HG03565 (cell line): Measurements from ENCODE around the gene WDR20.
A peak's percentile ranks its signal among the peaks of the same experiment; 100 is the strongest.
"Not testable (repeated sequence)": the region's sequence is repeated elsewhere in the genome, so short reads cannot be mapped to it uniquely, and the experiment has no call there.

Experiments used
- ATAC-seq: cut with Tn5 transposase; IDR thresholded peaks from one replicate; pipeline ENCODE4 v1.9.1; 2021; ENCODE audit warnings: mild to moderate bottlenecking, moderate library complexity; ENCODE audit not compliant: unreplicated experiment

WDR20 gene, protein sequence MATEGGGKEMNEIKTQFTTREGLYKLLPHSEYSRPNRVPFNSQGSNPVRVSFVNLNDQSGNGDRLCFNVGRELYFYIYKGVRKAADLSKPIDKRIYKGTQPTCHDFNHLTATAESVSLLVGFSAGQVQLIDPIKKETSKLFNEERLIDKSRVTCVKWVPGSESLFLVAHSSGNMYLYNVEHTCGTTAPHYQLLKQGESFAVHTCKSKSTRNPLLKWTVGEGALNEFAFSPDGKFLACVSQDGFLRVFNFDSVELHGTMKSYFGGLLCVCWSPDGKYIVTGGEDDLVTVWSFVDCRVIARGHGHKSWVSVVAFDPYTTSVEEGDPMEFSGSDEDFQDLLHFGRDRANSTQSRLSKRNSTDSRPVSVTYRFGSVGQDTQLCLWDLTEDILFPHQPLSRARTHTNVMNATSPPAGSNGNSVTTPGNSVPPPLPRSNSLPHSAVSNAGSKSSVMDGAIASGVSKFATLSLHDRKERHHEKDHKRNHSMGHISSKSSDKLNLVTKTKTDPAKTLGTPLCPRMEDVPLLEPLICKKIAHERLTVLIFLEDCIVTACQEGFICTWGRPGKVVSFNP

DNA sequence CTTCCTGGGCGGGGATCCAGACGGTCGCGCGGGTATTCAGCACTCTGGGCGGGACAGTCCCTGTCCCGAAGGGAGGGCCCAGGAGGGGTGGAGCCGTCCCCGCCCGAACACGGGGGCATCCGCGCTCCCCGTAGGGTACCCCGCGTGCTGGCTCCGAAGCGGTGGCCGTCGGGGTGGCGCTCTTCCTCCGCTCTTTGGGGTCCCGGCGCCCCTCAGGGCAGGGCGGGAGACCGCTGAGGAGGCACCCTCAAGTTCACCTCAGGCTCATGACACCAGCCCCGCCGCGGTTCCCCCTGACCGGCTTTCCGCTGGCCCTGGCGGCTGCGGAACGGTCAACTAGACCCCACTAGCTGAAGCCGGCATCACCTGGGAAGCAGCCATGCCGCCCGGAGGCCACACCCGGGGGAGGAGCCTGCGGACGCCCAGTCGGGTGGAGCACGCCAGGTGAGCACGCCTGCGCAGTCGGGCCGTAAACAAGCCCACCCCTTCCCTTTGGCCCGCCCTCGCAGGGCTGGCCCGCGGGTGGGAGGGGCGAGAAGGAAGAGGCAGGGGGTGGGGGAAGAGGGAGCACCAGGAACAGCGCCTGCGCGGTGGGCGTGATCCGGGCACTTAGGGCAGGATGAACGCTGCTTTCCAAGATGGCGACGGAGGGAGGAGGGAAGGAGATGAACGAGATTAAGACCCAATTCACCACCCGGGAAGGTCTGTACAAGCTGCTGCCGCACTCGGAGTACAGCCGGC lies at the start of gene WDR20:
TSS of gene WDR20 (plus strand) at position 612 of the 741 bp plus-strand sequence. CDS start at position 639, 27 bp downstream.
- peak; percentile 88 for ATAC-seq

DNA sequence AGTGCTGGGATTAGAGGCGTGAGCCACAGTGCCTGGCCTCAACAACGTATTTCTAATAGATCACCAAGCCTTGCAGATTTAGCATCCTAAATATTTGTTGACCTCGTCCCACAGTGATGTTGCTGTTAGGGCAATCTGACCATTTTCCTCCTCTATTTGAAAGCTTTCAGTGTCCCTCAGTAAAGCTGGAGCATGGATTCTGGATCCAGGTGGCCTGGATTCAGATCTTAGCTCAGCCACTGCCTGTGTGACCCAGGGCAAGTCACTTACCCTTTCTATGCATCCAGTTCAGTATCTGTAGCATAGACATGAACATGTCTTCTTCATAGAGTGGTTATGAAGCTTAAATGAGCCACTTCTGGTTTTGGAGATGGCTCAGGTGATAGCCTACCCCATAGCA lies 49.0 kb upstream of the WDR20 start:
- ATAC-seq: no peak

DNA sequence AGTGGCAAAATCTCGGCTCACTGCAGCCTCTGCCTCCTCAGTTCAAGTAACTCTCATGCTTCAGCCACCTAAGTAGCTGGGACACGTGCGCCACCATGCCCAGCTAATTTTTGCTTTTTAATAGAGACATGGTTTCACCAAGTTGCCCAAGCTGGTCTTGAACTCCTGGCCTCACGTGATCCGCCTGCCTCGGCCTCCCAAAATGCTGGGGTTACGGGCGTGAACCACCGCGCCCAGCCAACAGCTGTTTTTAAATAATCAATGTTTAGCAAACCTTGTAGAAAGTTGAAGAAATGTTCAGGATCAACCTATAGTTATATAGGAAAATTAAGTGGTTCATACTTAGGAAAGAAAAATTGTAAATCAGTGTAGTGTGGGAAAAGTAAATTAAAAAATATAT lies 46.9 kb upstream of the WDR20 start:
- no peak for ATAC-seq

DNA sequence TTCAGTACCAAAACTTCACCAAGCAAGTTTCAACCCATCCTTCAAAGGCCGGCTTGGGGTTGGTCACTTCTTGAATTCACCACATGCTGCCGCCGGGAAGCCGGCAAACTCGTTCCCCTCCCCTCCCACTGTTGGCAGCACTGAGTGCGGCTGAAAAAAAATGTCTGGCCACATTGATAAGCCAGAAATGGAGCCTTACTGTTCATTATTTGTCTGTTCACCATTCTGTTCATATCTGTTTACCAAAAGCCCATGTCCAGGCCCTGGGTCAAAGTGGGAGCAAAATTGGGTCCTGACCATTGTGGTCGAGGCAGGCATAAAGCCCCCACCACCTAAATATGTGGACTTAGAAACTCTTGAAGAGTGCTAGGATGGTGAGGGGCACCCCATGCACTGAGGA lies 45.6 kb upstream of the WDR20 start:
- no peak for ATAC-seq

DNA sequence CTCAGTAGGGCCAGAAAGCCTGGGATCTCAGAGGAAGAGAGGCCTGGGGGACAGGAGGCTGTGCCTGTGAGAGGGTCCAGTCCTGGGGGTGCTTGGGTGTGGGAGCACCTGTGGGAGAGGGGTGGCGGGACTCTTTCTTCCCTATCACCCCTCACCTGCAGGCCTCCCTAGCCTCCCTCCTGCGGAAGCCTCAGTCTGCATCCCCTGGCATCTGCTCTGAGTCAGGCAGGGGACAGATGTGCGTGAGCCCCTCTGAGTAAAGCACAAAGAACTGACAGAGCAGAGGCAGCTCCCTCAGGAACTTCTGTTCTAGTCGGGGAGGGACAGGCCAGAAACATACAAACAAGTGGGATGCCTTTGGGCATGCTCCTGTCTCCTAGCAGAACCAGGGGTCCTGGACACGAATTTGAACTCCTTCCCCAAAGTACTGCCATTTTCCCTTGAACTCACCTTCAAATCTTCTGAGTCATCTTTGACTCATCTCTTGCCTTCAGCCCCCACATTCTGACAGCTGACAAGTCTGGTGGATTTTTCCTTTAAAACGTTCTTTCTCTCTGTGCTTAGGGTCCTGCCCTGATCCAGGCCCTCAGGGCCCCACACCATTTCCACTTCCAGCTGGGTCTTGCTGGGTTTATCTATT lies 44.3 kb upstream of the WDR20 start:
- no peak for ATAC-seq

DNA sequence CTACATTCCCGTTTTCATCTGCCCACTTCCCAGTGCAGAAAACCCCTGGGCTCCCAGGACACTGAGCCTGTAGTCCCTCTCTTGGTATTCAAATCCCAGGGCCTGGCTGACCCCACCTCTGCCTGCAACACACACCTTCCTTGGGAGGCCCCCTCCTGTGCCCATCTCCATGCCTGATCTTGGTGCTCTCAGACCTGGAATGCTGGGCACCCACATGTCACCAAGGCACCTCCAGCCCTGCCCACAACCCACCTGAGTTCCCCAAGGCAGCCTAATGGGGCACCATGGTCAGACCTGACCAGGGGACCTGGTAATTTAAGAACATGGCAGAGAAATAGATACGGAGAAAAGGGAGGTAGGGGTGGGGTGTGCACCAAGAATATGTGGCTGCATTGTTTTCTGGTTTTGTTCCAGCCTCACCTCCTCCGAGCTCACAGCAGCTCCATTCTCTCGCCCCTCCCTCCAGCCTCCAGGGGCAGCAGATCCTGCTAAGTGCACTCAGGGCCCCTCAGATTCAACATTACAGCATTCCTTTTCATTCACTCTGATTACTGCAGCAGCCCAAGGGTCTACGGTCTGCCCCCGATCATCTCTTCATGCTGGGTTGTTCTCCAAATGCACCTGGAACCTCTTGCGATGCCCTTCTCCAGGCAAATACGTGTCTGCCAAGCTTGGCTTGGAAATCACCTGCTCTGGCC lies 43.7 kb upstream of the WDR20 start:
- no peak for ATAC-seq

DNA sequence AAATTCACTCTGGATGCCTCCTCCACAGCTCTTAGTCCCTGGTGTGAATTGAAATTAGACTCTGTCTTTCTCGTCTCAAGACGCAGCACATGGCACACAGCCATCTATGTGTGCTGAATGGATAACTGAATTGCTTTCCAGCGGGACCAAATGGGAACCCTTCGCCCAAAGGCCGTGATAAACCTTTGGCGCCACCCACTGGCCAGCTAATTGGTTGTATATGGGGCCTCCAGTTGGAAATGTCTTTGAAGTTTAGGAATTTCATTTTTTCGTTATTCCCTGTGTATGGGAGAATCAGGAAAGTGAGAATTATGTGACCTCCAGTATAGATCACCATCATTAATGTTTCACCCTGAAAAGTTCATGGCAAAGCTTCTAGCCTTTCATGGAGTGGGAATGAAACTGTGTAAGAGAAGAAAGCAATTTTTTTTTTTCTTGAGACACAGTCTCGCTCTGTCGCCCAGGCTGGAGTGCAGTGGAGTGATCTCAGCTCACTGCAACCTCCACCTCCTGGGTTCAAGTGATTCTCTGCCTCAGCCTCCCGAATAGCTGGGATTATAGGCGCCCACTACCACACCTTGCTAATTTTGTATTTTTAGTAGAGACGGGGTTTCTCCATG lies 43.0 kb upstream of the WDR20 start:
- ATAC-seq: no peak

DNA sequence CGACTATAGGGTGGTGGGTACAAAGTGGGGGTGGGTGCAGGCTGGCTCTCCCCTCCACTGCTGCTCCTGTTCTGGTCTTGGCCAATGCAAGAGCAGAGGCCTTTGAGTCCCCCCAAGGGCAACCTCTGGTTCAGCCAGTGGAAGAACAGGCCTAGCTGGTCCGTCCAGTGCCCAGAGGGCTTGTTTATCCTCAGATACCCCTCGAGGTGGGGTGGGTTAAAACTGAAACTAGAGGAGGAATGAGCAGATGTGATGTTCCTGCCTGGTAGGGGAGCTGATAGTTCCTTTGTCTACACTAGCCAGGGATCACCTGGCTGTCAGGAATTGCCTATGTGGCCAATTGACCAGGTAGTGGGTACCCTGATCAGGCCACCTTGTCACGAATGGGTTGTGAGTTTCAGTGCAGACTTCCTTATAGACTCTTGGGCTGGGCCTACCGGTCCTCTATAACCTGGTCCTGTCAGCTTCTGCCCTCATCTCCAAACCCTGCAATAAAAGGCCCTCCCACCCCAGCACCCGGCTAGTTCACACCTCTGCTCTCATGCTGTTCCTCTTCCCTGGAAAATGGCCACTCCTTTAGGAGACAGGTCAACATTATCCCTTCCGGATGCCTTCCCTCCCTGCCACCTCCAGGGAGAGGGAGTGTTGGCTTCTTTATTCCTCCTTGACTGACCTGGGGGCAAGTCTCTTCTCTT lies 42.1 kb upstream of the WDR20 start:
- no peak for ATAC-seq

DNA sequence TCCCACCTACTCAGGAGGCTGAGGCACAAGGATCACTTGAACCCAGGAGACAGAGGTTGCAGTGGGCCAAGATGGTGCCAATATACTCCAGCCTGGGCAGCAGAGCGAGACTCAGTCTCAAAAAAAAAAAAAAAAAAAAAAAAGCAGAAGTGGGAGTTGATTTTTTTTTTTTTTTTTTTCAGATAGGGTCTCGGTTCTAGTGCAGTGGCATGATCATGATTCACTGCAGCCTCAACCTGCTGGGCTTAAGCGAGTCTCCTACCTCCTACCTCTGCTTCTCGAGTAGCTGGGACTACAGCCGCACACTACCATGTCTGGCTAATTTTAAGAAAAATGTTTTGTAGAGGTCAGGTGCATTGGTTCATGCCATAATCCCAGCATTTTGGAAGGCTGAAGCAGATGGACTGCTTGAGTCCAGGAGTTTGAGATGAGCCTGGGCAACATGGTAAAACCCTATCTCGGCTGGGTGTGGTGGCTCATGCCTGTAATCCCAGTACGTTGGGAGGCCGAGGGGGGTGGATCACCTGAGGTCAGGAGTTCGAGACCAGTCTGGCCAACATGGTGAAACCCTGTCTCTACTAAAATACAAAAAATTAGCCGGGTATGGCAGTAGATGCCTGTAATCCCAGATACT lies 36.5 kb upstream of the WDR20 start:
- peak; percentile 53 for ATAC-seq

DNA sequence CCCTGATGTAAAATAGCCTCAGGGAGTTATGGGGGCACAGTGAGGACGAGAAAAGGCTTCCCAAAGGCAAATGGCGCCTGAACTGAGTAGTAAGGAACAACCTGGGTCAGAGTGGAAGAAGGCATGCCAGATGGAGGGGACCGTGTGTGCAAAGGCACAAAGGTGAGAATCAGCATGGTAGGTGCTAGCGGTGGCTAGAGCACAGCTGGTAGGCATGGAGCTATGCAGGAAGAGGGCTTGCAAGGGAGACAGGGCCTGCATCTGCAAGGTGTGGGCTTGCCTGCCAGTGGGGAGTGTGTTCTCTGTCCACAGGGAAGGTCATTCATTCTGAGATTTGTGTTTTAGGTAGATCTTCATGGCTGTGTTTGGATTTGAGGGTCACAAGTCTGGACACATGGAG lies 34.3 kb upstream of the WDR20 start:
- no peak for ATAC-seq

DNA sequence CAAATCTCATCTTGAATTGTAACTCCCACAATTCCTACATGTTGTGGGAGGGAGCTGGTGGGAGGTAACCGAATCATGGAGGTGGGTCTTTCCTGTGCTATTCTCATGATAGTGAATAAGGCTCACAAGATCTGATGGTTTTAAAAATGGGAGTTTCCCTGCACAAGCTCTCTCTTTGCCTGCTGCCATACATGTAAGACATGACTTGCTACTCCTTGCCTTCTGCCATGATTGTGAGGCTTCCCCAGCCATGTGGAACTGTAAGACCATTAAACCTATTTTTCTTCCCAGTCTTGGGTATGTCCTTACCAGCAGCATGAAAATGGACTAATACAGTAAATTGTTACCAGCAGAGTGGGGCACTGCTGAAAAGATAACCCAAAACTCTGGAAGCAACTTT lies 30.4 kb upstream of the WDR20 start:
- ATAC-seq: not testable (repeated sequence)

DNA sequence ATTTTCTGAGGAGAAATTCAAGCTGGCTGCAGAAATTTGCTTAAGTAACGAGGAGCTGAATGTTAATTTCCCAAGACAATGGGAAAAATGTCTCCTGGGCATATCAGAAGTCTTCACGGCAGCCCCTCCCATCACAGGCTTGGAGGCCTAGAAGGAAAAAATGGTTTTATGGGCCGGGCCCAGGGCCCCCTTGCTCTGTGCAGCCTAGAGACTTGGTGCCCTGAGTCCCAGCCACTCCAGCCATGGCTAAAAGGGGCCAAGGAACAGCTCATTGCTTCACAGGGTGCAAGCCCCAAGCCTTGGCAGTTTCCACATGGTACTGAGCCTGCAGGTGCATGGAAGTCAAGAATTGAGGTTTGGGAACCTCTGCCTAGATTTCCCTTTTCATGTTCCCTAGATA lies 28.6 kb upstream of the WDR20 start:
- no peak for ATAC-seq

DNA sequence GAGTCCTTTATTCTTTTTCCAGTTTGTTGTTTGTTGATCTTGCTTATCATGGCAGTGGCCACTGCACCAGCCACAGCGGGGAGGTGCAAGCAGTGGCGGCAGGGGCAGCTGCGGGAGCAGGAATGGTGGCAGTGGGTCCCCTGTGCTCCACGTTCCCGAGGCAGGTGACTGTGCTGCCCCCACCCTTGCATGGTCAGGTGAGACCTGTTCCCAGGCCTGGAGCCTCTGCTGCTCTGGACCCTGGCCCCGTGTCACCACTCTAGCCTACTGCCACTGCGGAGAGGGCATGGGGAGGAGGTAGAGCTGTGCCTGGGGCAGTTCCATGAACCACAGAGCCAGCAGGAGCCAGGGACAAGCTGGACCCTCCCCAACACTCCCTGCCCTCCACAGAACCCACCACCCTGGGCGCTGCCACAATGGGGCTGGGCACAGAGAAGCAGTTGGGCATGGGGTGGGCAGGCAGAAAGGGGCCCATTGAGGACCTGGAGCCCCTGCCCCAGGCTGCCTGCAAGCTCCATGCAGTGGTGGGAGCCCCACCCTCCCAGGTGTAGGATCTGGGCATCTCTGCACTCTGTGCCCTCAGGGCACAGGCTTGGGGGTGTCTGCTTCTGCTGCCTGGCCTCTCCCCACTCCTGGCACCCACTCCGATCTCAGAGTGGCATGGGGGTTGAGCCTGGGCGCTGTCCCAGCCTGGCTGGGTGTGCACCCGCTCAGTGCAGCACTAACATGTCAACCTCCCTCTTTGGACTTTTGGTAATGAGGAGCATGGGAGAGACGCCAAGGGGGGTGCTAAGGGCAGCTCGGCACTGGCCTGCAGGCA lies 23.1 kb upstream of the WDR20 start:
- no peak for ATAC-seq

DNA sequence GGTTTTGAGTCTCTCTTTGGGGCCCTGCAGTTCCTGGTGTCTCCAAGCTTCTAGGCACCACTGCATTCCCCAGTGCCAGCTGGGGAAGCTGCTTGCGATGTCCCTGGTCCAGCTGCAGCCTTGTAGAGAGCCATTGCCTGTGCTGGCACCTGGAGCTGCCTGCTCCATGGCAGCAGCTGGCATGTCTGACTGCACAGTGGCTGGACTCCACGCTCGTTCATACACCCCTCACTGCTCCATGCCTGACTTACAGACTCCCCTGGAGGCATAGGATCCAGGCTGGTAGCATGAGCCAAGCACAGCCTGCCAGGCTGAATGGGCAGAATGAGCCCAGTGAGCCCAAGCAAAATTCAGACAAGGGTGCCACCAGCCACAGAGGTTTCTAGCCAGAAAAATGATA lies 21.8 kb upstream of the WDR20 start:
- ATAC-seq: no peak

DNA sequence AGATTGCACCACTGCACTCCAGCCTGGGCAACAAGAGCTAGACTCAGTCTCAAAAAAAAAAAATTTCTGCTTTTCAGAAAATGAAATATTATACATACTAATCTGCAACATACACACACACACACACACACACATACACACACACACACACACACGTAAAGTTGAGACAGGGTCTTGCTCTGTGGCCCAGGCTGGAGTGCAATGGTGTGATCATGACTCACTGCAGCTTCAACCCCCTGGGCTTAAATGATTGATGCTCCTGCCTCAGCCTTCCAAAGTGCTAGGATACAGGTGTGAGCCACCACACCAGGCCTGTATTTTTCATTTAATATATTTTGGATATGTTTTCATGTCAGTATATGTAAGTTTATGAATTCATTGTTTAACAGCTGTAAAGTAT lies 18.8 kb upstream of the WDR20 start:
- no peak for ATAC-seq

DNA sequence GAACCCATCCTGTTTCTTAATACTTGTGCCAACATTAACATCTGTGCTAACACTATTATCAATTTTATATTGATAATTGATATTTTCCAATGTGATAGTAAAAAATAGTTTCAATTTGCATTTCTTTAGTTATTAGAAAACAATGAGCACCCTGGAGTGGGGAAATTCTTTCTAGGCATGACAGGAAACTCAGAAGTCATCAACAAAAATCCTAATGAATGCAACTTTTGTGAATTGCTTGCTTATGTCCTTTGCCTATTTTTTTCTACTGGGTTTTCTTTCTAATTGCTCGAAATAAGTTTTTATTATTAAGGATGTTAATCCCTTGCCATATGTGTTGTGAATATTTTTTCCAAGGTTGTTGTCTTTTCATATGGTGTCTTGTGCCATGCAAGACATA lies 18.1 kb upstream of the WDR20 start:
- no peak for ATAC-seq

DNA sequence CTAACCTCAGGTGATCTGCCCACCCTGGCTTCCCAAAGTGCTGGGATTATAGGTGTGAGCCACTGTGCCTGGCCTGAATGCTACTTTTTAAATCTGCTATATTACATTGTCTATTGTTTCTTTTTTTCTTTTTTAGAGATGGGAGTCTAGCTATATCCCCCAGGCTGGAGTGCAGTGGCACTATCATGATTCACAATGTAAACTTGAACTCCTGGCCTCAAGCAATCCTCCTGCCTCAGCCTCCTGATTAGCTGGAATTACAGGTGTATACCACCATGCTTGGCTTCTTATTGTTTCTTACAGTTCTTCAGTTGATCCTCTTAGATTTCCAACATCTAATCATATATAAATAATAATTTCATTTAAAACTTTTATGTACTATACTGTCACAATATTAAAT lies 15.3 kb upstream of the WDR20 start:
- ATAC-seq: no peak

DNA sequence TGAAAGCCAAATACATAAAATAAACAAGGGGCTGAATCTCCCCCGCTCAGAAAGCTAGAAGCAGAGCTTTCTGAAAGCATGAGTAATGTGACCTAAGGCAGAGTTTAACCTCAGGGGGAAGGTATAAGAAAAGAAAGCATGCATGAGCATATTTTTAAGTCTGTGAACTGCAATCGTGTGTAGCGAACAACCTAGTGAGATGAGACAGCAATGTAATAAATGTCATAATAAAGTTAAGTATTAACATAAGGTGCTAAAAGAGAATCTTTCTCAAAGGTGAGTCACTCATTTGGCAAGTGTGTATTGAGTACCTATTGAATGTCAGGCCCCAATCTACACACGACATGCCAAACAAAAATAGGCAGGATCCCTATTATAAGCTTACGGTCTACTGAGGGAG lies 14.2 kb upstream of the WDR20 start:
- no peak for ATAC-seq
